Germinal center (tissue), 1 donor: Measurements from ENCODE around the gene FGD2.

Experiments
- DNase-seq: peaks from one replicate; pipeline ENCODE4 v3.0.0; 2012; ENCODE audit warnings: mixed read lengths, low spot score

Gene FGD2

DNA sequence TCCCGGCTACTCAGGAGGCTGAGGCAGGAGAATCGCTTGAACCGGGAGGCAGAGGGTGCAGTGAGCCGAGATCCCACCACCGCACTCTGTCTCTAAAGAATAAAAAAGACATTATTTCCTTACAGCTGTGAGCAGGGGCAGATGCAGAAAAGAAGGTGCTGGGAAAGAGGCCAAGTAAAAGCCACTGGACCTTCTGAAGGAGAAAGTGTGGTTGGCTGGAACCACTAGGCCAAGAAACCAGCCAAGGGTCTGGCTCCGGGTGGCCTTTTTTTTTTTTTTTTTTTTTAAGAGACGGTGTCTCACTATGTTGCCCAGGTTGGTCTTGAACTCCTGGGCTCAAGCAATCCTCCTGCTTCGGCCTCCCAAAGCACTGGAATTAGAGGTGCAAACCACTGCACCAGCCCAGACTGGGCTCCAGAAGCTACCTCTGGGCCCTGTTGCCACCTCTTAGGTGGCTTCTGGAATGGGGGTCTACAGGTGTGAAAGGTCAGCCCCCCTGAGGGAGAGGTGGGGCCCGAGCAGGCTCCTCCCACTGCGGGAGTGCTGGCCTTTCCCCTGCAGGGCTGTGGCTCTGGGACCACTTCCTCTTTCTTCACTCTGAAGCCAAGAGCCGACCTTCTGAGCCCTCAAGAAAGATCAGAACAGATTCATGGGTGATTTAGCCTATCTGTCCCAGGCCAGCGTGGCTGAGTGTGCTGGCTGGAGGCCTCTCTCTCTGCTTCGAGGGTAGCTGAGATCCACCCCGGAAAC, at the start of gene FGD2:
Gene FGD2, plus strand, starts transcription at position 595 of the 750 bp plus-strand sequence. CDS start 163 bp downstream, outside the sequence.
- DNase-seq = peak; percentile 89

GRCh38 chr6:36955671-36956445, 49.6 kb upstream of the FGD2 start:
- DNase-seq = no peak

- no peak for DNase-seq
These were observed 49.0 kb upstream of the FGD2 start for GRCh38 chr6:36956446-36956820.

DNA sequence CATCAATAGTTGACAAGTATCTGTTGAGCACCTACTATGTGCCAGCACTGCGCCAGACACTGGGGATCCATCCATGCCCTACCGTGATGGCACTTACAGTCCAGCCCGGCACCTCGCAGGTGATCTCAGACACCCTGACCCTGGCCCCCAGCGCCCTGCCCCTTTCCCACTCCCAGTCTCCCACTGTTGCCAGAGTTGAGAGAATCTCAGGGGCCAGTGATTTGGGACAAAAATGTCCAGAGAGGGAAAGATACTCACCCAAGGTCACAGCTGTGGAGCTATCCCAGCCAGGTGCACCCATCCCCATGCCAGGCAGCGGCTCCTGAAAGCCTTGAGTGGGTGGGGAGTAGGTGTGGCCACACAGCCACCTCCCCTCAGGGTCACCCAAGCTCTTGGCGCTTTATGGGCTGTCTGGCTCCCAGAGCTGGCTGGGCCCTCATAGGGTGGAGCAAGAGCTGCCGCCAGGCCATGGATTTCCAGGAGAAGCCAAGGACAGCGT, 47.6 kb upstream of the FGD2 start:
- DNase-seq = no peak

- DNase-seq = no peak
These were observed 46.5 kb upstream of the FGD2 start for GRCh38 chr6:36958775-36959554.

DNA sequence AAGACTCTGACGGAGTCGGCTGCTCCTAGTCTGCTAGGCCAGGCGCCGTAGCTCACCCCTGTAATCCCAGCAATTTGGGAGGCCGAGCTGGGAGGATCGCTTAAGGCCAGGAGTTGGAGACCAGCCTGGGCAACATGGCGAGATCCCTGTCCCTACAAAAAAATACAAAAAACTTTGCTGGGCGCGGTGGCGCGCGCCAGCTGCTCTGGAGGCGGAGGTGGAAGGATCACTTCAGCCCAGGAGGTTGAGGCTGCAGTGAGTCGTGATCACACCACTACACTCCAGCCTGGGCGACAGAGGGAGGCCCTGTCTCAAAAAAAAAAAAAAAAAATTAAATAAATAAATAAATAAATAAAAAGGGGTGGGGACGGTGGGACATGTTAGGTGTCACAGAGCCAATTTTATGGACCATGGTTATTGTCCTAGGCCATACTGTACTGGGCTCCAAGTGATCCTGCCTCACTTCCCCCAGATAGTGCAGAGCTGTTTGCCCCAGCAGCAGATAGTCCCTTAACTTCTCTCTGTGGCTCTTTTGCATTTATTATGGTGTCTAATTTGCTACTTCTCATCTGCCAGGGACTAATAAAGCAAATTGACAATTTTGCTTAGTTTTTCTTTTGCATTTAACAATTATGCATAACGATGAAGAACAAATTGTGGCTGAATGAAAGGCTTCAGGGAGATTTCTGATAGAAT, 45.8 kb upstream of the FGD2 start:
- no peak for DNase-seq

- DNase-seq = no peak
These were observed 43.7 kb upstream of the FGD2 start for GRCh38 chr6:36961441-36962435.

GRCh38 chr6:36962874-36963273, 42.6 kb upstream of the FGD2 start:
- DNase-seq = peak; percentile 91

- peak; percentile 84 for DNase-seq
These were observed 41.8 kb upstream of the FGD2 start for GRCh38 chr6:36963451-36964290.

- no peak for DNase-seq
These were observed 41.1 kb upstream of the FGD2 start for GRCh38 chr6:36964349-36964748.

GRCh38 chr6:36964908-36965307, 40.5 kb upstream of the FGD2 start:
- DNase-seq = no peak

- DNase-seq = no peak
These were observed 38.2 kb upstream of the FGD2 start for GRCh38 chr6:36967301-36967700.

GRCh38 chr6:36967757-36968156, 37.7 kb upstream of the FGD2 start:
- DNase-seq = no peak

DNA sequence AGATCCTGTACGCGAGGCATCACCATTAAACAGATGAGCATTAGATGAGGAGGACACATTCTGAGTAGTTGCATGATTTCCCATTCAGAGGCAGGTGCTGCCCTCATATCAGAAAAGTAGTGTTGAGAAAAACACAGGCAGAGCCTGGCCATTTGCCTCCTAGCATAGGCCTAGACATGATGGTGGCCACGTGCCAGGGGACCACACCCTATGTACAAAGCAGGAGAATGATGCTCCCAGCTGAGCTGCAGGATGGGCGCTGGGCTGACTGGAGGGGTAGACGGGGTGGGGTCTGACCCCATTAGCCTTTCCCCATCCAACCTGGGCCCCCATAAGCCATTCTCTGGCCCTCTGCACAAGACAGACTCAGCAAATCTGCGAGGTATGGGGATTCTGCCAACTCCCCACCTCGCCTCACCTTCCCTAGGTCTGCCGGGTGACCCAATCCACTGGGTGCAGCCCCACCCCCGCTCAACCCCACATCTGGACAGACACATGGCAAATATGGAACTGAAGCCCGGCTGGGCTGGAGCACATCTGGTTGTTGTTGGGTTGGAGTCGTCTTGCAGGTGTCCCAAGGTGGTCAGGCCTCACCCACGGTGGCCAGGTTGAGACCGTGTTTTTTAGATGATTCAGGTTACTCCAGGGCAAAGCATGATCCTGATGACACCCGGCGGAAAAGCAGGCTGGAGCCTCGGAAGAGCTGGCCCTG, 37.0 kb upstream of the FGD2 start:
- DNase-seq = no peak

- DNase-seq = no peak
These were observed 36.2 kb upstream of the FGD2 start for GRCh38 chr6:36969240-36969691.

- DNase-seq = no peak
These were observed 35.2 kb upstream of the FGD2 start for GRCh38 chr6:36969988-36970891.

GRCh38 chr6:36970892-36971842, 34.3 kb upstream of the FGD2 start:
- DNase-seq = no peak
